NCI-H2227 treated with DMSO at 0.1 percent for 48 hours (cell line): ENCODE data around the gene POSTN.

Source experiments
- DNase-seq: peaks from one replicate; lab custom pipeline; 2025; lab: John Stamatoyannopoulos, UW

The POSTN gene

GRCh38 chr13:37598597-37598996 is at the start of gene POSTN:
POSTN (minus strand) TSS chr13:37598768; CDS start chr13:37598726, 42 bp downstream.
- peak; percentile 28 for DNase-seq

- no peak for DNase-seq
These were observed 48.6 kb upstream of the POSTN start for GRCh38 chr13:37647031-37647650.

GRCh38 chr13:37646531-37646930 is 48.0 kb upstream of the POSTN start:
- no peak for DNase-seq

GRCh38 chr13:37645181-37645740 is 46.7 kb upstream of the POSTN start:
- no peak for DNase-seq

- no peak for DNase-seq
These were observed 42.8 kb upstream of the POSTN start for GRCh38 chr13:37641391-37641790.

GRCh38 chr13:37640499-37640898 is 41.9 kb upstream of the POSTN start:
- no peak for DNase-seq

- DNase-seq, result no peak
These were observed 38.1 kb upstream of the POSTN start for GRCh38 chr13:37636701-37637100.

GRCh38 chr13:37632294-37632693 is 33.7 kb upstream of the POSTN start:
- DNase-seq, result peak; percentile 2

- DNase-seq, result no peak
These were observed 28.9 kb upstream of the POSTN start for GRCh38 chr13:37627428-37627827.

- no peak for DNase-seq
These were observed 23.3 kb upstream of the POSTN start for GRCh38 chr13:37621811-37622361.

GRCh38 chr13:37618554-37618953 is 20.0 kb upstream of the POSTN start:
- no peak for DNase-seq

GRCh38 chr13:37617173-37617572 is 18.6 kb upstream of the POSTN start:
- DNase-seq, result no peak

- no peak for DNase-seq
These were observed 17.6 kb upstream of the POSTN start for GRCh38 chr13:37616131-37616530.

- no peak for DNase-seq
These were observed 16.7 kb upstream of the POSTN start for GRCh38 chr13:37615276-37615675.

GRCh38 chr13:37613638-37614037 is 15.1 kb upstream of the POSTN start:
- no peak for DNase-seq

GRCh38 chr13:37613236-37613635 is 14.7 kb upstream of the POSTN start:
- no peak for DNase-seq

- DNase-seq, result no peak
These were observed 10.3 kb upstream of the POSTN start for GRCh38 chr13:37608750-37609339.

- DNase-seq, result no peak
These were observed 4.3 kb upstream of the POSTN start for GRCh38 chr13:37602733-37603381.

GRCh38 chr13:37601648-37602440 is 3.3 kb upstream of the POSTN start:
- no peak for DNase-seq

- DNase-seq, result no peak
These were observed 951 bp upstream of the POSTN start for GRCh38 chr13:37599519-37599918.

GRCh38 chr13:37597477-37598025 is 1.0 kb downstream of the POSTN start:
- DNase-seq, result peak; percentile 27

GRCh38 chr13:37596805-37597204 is 1.8 kb downstream of the POSTN start:
- no peak for DNase-seq
